GM21737 (cell line): ENCODE results near the gene ALDH3B2.
"Not testable (repeated sequence)": the region's sequence is repeated elsewhere in the genome, so short reads cannot be mapped to it uniquely, and the experiment has no call there.

Experiments
- ATAC-seq: cut with Tn5 transposase; IDR thresholded peaks from one replicate; pipeline ENCODE4 v1.9.1; 2021; ENCODE audit warnings: mild to moderate bottlenecking, moderate library complexity; ENCODE audit not compliant: unreplicated experiment

The ALDH3B2 gene

DNA sequence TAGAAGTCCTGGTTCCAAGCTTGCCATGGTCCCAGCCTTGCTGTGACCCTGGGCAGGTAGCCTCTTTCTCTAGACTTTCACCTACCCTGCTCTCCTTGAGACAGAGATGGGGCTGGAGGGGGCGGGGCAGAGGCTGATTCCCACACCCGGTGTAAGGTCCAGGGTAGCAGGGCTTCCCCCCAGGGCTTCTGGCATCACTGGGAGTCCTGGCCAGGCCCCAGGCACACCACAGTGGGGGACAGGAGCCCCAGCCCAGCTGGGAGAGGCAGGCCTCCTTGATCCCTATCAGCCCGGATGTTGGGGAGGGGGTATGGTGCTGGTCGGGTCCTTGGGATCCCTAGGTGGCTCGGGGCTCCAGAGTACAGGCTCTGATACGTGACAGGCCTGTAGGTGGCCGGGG lies 43.0 kb downstream of the ALDH3B2 start:
- ATAC-seq: no peak

DNA sequence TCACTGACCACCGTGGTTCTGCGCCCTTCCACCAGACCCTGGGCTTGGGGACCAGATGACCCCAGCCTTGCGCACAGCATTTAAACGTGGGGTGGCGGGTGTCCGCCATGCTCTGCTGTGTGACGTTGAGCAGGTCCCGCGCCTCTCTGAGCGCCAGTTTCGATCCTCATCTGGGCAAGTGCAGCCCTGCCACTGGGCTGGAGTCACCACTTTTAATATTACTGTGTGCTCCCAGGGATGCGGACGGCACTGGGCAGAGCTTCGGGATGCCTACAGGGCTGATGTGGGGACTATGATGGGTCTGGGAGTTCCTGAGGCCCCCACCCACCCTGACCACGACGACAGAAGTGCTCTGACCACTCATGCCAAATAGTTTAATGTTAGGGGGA lies 43.5 kb downstream of the ALDH3B2 start:
- ATAC-seq: no peak

DNA sequence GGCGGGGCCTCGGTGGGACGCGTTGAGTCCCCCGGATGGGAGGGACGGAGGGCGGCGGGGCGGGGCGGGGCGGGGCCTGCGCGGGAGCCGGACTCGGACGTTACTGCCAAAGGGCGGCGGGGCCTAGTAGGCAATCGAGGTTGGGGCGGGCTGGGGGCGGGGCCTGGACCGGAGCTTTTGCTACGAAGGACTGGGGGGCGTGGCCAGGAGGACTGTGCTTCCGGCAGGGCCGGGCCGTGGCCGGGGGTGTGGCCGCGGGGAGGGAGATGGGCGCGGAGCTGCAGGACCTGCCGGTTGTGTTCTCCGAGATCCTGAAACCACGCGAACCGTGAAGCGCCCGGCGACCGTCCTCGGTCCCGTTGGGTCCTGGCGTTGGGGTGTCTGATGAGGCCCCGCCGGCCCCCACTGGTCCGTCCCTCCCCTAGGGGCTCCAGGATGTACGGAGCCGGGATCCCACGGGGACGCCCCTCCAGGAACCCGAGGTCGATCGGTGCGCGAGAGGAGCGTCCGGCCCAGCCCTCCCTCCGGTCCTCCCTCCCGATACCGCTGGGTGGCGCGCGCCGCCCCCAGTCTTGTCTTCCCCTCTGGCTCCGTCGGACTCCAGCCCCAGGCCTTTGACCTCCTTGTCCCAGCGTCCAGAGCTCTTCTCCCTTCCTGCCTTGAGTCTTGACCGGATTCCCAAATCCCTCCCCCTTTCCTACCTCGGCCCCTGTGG lies 44.0 kb downstream of the ALDH3B2 start:
- peak; percentile 62 for ATAC-seq

DNA sequence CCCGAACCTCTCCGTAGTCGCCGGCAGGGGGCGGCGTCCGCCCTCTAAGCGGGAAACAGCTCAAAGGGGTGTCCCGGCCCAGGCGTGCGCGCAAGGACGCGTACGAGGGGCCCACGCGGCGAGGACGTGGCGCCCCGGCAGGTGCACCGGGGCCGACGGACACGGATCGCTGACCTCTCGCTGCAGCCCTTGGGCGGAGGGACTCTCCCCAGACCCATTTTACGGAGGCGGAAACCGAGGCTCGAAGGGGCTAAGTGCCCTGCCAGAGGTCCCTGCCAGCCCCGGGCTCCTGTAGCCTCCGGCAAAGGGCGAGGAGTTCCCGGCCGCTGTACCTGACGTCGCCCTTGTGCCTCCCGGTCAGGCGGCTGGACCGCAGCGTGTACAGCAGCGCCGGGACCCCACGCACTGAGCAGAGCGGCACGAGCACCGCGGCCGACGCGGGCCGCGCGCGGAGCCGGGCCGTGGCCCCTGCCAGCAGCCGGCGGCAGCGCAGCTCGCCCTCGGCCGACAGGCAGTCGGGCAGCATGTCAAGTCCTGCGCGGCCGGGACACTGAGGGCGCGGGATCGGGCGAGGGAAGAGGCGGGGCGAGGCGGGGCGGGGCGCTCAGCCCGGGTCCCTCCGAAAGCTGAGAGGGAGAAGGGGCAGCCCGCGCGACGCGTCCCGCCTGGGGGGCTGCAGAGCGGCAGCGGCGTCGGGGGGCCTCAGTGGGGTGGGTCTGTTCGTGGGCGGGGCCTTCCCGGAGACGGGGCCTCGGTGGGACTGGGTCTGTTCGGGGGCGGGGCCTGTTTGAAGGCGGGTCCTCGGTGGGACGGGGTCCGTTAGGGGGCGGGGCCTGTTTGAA lies 44.8 kb downstream of the ALDH3B2 start, which contains the start of gene NUDT8:
Gene NUDT8 (minus strand): TSS at position 552 of the 842 bp plus-strand sequence. CDS start 26 bp downstream, at position 526.
- ATAC-seq: peak; percentile 42

DNA sequence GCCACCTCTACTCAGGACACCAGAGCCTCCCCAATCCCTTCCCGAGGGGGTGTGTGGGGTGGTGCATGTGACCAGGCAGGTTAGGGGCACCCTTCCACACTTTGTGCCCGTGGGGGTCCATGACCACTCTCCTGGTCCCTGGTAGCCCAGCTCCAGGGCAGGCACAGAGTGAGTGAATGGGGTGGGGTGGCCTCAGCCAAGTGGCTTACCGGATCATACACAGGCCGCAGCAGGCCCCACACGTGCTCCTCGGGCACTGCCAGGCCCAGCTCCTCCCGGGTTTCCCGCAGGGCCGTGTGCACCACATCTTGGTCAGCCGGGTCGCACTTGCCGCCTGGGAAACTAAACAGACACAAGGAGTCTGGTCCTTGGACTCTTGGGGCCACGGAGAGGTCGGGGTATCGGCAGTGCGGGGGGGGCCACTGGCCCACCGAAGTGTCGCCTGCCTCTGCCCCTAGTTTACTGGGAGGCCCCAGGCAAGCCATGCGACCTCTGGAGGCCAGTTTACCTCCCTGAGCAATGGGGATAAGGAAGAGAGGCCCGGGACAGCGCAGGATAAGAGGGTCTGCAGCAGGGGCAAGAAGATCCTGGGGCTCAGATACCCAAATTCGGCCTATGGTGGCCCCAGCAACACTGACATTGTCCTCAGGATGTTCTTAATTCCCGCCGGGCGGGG lies 45.6 kb downstream of the ALDH3B2 start:
- ATAC-seq: no peak

DNA sequence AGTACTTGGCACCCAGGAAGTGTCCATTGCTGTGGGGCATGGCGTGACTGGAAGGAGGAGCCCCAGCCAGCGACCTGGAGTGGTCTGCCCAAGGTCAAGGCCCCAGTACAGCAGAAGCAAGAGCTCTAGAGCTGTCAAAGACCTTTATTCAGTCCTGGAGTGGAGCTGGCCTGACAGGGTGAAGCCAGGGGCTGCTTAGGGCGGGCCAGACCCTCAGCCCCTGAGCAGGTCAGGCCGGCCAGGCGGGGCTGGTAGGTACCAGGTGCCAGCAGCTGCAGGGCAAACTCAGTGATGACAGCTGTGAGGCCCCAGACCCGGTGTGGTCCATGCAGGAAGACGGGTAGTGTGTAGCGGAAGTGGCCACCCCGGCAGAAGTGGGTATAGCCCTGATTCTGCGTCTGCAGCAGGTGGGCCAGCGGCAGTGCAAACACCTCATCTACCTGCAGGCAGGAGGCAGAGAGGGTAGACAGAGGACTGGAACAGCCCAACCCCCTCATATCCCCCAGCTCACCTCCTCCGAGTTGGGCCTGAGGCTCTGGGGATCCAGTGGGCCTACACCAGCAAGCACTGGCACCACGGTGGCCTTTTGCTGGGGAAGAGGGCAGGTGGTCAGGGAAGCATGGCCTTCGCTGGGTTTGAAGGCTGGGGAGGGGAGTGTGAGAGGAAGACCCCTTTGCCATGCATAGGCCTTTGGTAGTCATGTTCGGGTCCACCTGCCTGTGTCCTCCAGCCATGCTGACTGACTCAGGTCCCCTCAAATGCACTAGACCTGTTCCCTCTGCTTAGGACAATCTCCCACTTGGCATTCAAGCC lies 46.4 kb downstream of the ALDH3B2 start:
- no peak for ATAC-seq

DNA sequence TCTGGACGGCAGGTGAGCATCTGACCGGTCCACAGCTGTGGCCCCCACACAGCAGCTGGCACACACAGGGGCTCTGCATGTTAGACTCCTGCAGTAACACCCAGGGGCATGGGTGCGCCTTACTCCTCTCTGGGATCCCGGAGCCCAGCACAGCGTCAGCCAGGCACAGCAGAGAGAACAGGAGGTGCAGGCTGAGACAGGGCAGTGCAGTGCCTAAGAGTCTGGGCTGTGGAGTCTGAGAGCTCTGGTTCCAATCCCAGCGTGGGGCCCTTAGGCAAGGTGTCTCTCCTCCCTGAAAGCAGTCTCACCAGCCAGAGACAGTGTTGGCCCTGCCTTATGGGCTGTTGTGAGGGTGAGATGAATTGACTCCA lies 47.0 kb downstream of the ALDH3B2 start:
- ATAC-seq: no peak

DNA sequence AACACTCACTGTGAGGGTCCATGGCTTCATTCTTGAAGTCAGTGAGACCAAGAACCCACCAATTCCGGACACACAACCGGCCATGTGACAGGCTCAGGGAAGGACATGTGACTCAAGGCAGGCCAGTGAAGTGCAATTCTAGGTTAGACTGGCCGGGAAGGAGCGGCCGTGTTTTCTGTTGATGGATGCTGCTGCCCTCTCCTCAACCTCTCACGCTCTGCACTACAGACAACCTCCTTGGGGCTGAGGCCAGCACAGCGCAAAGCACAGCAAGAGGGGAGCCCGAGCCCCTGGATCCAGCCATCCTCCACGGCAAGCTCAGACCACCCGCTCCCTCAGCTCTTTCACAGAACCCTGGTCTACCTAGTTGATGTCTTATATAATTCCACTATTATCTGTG lies 47.5 kb downstream of the ALDH3B2 start:
- ATAC-seq: no peak

DNA sequence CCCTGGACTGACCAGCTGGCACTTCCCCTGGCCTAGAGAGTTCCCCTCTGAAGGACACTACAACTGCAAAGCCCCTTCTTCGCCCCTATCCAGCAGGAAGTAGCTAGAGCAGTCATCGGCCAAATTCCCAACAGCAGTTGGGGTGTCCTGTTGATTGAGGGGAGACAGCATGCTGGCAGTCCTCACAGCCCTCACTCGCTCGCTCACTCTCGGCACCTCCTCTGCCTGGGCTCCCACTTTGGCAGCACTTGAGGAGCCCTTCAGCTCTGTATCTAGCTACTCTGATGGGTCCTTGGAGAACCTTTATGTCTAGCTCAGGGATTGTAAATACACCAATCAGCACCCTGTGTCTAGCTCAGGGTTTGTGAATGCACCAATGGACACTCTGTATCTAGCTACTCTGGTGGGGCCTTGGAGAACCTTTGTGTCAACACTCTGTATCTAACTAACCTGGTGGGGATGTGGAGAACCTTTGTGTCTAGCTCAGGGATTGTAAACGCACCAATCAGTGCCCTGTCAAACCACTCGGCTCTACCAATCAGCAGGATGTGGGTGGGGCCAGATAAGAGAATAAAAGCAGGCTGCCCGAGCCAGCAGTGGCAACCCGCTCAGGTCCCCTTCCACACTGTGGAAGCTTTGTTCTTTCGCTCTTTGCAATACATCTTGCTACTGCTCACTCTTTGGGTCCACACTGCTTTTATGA lies 48.1 kb downstream of the ALDH3B2 start:
- not testable (repeated sequence) for ATAC-seq

DNA sequence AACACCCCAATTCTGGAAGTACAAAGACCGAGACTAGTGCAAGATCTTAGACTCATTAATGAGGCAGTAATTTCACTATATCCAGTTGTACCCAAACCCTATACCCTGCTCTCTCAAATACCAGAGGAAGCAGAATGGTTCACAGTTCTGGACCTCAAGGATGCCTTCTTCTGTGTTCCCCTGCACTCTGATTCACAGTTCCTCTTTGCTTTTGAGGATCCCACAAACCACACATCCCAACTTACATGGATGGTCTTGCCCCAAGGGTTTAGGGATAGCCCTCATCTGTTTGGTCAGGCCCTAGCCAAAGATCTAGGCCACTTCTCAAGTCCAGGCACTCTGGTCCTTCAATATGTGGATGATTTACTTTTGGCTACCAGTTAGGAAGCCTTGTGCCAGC lies 50.6 kb downstream of the ALDH3B2 start:
- ATAC-seq: not testable (repeated sequence)

DNA sequence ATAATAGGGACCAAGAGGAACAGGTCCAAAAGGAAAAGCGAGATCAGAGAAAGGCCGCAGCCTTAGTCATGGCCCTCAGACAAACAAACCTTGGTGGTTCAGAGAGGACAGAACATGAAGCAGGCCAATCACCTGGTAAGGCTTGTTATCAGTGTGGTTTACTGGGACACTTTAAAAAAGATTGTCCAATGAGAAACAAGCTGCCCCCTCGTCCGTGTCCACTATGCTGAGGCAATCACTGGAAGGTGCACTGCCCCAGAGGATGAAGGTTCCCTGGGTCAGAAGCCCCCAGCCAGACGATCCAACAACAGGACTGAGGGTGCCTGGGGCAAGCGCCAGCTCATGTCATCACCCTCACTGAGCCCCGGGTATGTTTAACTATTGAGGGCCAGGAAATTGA lies 51.5 kb downstream of the ALDH3B2 start:
- not testable (repeated sequence) for ATAC-seq

DNA sequence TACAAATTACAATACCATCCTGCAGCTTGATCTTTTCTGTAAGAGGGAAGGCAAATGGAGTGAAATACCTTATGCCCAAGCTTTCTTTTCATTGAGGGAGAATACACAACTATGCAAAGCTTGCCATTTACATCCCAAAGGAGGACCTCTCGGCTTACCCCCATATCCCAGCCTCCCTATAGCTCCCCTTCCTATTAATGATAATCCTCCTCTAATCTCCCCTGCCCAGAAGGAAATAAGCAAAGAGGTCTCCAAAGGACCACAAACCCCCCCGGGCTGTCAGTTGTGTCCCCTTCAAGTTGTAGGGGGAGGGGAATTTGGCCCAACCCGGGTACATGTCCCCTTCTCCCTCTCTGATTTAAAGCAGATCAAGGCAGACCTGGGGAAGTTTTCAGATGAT lies 52.5 kb downstream of the ALDH3B2 start:
- ATAC-seq: not testable (repeated sequence)

DNA sequence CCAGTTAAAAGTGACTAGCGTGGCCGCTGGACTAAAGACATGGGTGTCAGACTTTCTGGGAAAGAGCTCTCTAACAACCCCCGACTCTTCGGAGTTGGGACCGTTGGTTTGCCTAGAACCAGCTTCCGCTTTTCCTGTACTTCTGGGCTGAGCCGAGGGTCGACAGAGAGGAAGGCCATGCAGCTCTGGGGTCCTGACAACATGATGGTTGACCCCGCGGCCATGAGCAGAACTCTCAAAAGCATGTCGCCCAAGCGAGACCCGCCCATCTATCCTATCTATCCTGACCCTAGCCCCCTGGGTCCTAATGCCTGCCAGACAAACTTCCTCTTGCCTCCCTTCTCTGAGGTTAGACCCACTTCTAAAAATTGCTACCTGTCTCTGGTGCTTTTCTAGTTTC lies 53.8 kb downstream of the ALDH3B2 start:
- not testable (repeated sequence) for ATAC-seq

DNA sequence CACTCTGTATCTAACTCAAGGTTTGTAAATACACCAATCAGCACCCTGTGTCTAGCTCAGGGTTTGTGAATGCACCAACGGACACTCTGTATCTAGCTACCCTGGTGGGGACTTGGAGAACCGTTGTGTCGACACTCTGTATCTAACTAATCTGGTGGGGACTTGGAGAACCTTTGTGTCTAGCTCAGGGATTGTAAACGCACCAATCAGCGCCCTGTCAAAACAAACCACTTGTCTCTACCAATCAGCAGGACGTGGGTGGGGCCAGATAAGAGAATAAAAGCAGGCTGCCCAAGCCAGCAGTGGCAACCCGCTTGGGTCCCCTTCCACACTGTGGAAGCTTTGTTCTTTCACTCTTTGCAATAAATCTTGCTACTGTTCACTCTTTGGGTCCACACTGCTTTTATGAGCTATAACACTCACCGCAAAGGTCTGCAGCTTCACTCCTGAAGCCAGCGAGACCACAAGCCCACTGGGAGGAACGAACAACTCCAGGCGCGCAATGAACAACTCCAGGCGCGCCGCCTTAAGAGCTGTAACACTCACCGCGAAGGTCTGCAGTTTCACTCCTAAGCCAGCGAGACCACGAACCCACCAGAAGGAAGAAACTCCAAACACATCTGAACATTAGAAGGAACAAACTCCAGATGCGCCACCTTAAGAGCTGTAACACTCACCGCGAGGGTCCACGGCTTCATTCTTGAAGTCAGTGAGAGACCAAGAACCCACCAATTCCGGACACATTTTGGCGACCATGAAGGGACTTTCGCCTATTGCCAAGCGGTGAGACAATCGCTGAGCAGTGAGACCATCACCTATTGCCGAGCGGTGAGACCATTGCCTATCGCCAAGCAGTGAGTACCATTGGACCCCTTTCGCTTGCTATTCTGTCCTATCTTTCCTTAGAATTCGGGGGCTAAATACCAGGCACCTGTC lies 54.5 kb downstream of the ALDH3B2 start:
- ATAC-seq: not testable (repeated sequence)

DNA sequence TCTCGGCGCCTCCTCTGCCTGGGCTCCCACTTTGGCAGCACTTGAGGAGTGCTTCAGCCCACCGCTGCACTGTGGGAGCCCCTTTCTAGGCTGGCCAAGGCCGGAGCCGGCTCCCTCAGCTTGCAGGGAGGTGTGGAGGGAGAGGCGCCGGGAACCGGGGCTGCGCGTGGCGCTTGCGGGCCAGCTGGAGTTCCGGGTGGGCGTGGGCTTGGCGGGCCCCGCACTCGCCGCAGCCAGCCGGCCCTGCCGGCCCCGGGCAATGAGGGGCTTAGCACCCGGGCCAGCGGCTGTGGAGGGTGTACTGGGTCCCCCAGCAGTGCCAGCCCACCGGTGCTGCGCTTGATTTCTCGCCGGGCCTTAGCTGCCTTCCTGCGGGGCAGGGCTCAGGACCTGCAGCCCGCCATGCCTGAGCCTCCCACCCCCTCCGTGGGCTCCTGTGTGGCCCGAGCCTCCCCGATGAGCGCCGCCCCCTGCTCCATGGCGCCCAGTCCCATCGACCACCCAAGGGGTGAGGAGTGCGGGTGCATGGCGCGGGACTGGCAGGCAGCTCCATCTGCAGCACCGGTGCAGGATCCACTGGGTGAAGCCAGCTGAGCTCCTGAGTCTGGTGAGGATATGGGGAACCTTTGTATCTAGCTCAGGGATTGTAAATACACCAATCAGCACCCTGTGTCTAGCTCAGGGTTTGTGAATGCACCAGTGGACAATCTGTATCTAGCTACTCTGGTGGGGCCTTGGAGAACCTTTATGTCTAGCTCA lies 55.3 kb downstream of the ALDH3B2 start:
- ATAC-seq: not testable (repeated sequence)

DNA sequence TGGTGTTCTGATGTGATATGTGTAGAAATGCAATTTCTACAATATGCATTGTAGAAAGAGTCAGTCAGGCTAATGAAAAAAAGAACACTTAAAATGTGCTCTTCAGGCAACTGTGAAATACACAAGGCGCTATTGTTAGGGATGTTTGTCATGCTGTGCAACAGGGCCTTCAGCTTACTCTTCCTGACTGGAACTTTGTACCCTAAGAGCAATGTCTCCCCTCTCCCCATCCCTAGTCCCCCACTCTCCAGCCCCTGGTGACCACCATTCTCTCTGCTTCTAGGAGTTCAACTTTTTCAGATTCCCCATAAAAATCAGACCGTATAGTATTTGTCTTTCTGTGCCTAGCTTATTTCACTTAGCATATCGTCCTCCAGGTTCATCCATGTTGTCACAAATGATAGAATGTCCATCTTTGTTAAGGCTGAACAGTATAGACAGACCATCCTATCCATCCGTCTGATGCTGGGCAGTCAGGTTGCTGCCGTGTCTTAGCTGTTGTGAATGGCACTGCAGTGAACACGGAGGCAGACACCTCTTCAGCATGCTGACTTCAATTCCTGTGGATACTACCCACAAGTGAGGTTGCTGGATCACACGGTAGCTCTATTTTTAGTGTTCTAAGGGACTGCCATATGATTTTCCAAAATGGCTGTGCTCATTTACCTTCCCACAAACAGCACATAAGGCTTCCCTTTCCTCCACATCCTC lies 57.0 kb downstream of the ALDH3B2 start:
- no peak for ATAC-seq

DNA sequence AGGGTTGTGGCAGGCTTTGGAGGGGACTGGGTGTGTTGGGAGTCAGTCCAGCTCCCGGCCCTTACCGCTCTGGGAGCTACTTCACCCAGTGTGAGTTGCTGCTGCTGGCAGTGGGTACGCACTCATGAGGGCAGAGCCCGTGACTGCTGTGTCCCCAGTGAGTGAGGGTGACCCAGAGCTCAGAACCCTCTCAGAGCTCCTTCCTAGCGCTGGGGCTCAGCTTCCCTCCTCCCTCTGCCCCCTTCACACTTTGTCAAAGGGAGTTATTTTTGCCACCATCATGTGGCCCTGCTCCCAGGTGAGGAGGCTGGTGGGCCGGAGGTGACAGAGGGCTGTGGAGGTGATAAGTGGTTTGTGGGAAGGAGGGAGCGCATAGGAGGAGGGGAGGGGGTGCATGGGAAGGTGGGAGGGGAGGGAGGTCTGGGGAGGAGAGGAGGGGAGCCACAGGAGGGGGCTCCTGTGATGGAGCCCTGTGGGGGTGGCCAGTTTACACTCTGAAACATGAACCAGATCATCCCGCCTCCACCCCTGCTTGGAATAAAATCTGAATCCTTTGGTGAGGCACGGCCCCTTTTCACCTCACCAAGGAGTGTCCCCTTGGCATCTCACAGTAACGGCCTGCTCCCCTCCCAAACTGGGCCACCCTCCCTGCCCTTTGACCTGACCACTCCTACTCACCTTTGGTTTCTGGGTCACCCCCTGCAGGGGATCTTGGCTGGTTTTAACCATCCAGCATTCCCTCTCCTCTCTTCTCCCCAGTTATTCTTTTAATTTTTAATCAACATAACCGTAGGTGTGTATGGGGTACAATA lies 57.8 kb downstream of the ALDH3B2 start:
- ATAC-seq: no peak
